Stomach (tissue), 4 donors: Measurements from ENCODE around the gene DOCK8.

Experiments
- EP300 ChIP-seq: sonication (generic); formaldehyde crosslinking; IDR thresholded peaks from one replicate; pipeline ENCODE4 v1.6.1; 2017; ENCODE audit warnings: antibody characterized with exemption
- POLR2A ChIP-seq, 4 donors: fragments of 450-650 bp; IDR thresholded peaks; one replicate each; pipeline ENCODE4 v1.6.1; 2016; ENCODE audit warnings: antibody characterized with exemption in 4 of 4, control low read depth in 2 of 4, mild to moderate bottlenecking in 1 of 4, moderate library complexity in 1 of 4
- POLR2AphosphoS5 ChIP-seq, 3 donors: sonication (generic); formaldehyde crosslinking; IDR thresholded peaks; one replicate each; pipeline ENCODE4 v1.6.1; 2016; ENCODE audit warnings: antibody characterized with exemption in 3 of 3
- TF ChIP-seq, protein P1 (sequence below), 7 experiments: fragments of 450-650 bp in 4 of 7; fragments of 200-600 bp in 3 of 7; sonication (generic) in 3 of 7; IDR thresholded peaks; one replicate each; pipeline ENCODE4 v1.5.1; 2016 to 2019; ENCODE audit warnings: antibody characterized with exemption in 7 of 7, control low read depth in 2 of 7, mild to moderate bottlenecking in 1 of 7

GRCh38 chr9:450057-450456 lies 235.4 kb downstream of the DOCK8 start:
- TF ChIP-seq, protein P1, sequence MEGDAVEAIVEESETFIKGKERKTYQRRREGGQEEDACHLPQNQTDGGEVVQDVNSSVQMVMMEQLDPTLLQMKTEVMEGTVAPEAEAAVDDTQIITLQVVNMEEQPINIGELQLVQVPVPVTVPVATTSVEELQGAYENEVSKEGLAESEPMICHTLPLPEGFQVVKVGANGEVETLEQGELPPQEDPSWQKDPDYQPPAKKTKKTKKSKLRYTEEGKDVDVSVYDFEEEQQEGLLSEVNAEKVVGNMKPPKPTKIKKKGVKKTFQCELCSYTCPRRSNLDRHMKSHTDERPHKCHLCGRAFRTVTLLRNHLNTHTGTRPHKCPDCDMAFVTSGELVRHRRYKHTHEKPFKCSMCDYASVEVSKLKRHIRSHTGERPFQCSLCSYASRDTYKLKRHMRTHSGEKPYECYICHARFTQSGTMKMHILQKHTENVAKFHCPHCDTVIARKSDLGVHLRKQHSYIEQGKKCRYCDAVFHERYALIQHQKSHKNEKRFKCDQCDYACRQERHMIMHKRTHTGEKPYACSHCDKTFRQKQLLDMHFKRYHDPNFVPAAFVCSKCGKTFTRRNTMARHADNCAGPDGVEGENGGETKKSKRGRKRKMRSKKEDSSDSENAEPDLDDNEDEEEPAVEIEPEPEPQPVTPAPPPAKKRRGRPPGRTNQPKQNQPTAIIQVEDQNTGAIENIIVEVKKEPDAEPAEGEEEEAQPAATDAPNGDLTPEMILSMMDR (IDR thresholded peaks at IDR 0.05), result no peak
- TF ChIP-seq POLR2A (IDR thresholded peaks at IDR 0.05) (no peak), EP300 (no peak), POLR2AphosphoS5 (IDR thresholded peaks at IDR 0.05) (no peak)
